Activated CD8-positive, alpha-beta memory T cell treated with anti-CD3 and anti-CD28 coated beads, Interleukin-2, amount 10 ng/mL, durations not matched to agents 7 days and 5 days (primary cell): Measurements from ENCODE around the gene EHD4. TPM values are rescaled to one million over a fixed set of nuclear protein-coding genes. Genes with fewer than 3 reads are reported as not detected.

Experiments
- ATAC-seq: fragments of 150-1000 bp; cut with Tn5 transposase; one replicate; pipeline ENCODE4 v1.10.0; 2021; ENCODE audit warnings: moderate library complexity
- CTCF ChIA-PET: fragments of 350-600 bp; sonication (Branson Sonifier 250); formaldehyde crosslinking; loops from one replicate; lab custom pipeline; 2021; ENCODE audit warnings: antibody characterized with exemption; lab: Charles Lee
- DNase-seq: peaks from one replicate; pipeline ENCODE4 v3.0.0-alpha.2; 2020
- H3K27ac Mint-ChIP-seq: one replicate; pipeline ENCODE4 v1.8.0; 2021; ENCODE audit warnings: mild to moderate bottlenecking, mixed read lengths
- H3K27me3 Mint-ChIP-seq: one replicate; pipeline ENCODE4 v1.8.0; 2021; ENCODE audit warnings: mixed read lengths
- H3K36me3 Mint-ChIP-seq: one replicate; pipeline ENCODE4 v1.8.0; 2021; ENCODE audit warnings: mild to moderate bottlenecking, mixed read lengths
- H3K4me1 Mint-ChIP-seq: one replicate; pipeline ENCODE4 v1.8.0; 2021; ENCODE audit warnings: mixed read lengths
- H3K4me3 Mint-ChIP-seq: one replicate; pipeline ENCODE4 v1.8.0; 2021; ENCODE audit warnings: mild to moderate bottlenecking, moderate library complexity, mixed read lengths
- H3K9me3 Mint-ChIP-seq: one replicate; pipeline ENCODE4 v1.8.0; 2022; ENCODE audit warnings: low read depth, mixed read lengths
- total RNA-seq, 2 experiments: library from RNA; stranded (reverse); gene quantifications; one replicate each; pipeline ENCODE4 v1.2.3, GENCODE V29; 2021

Gene EHD4
- total RNA-seq, 2 experiments from 2014 or later = 15.6 to 19.8 TPM

DNA sequence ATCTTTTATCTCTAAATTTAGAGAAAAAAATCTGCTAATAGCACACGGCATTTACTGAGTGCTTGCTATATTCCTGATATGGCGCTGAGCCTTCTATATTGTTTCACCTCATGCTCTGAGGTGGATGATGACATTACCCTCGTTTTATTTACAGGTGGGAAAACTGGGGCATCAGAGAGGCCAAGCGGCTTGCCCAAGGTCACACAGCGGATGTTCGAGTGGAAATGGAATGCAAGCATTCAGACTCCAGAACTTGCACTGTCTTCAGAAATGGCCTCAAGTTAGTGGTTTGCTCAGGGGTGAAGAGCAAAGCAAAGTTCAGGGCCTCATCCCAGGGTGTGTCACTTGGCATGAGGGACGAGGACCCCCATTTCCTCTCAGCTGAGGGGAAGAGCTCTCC is 17.3 kb downstream of the EHD4 start:
- H3K9me3 Mint-ChIP-seq = no peaks in the 10 kb centered on the region
- peaks cover 19% of the 10 kb centered on the region for H3K36me3 Mint-ChIP-seq
- ATAC-seq (no peak), DNase-seq (no peak)
- H3K27ac Mint-ChIP-seq = no peak overlapping the region
- H3K4me1 Mint-ChIP-seq = peaks cover 23% of the 10 kb centered on the region
- CTCF ChIA-PET = interaction anchor here (0.9 to 2.2 kb wide), 3 partner anchors 16 to 50 kb away, joined by 3 to 5 read pairs (median 3); no protein-coding TSS in a partner anchor
- no peaks in the 10 kb centered on the region for H3K27me3 Mint-ChIP-seq
- H3K4me3 Mint-ChIP-seq = no peak overlapping the region

- CTCF ChIA-PET = interaction anchor here (0.9 to 2.2 kb wide), 4 partner anchors 13 to 49 kb away, joined by 3 to 6 read pairs (median 4); no protein-coding TSS in a partner anchor
- no peak overlapping the region for H3K4me3 Mint-ChIP-seq
- H3K9me3 Mint-ChIP-seq = no peaks in the 10 kb centered on the region
- no peak for ATAC-seq
- no peak for DNase-seq
- peak overlapping the region; percentile 66 for H3K27ac Mint-ChIP-seq
- H3K27me3 Mint-ChIP-seq = no peaks in the 10 kb centered on the region
- H3K4me1 Mint-ChIP-seq = peaks cover 23% of the 10 kb centered on the region
- peaks cover 13% of the 10 kb centered on the region for H3K36me3 Mint-ChIP-seq
These were observed 18.3 kb downstream of the EHD4 start for GRCh38 chr15:41954036-41954435.

DNA sequence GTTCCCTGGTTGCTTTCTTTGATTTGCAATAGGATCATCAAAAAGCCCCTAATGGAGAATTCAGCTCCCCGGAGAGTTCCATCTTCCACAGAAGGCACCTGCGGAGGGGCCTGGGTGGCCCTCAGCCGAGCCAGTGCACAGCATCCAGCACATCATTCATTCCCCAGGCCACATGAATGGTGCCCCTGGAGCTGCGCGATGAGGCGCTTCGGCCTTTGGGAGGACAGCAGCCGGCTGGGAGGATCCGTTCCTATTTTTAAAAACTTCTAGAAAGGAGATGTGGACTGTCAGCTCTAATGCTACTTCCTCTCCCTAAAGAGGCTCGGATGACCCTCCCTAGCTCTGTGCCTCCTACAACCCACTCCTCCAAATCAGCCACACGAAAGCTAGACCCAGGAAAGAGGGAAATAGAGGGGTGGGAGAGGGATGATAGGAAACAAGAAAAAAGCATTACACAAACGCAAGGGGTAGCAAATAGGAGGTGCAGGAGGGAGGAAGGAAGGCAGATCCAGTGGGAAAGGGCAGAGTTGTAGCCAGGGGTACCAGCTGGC is 20.3 kb downstream of the EHD4 start:
- Mint-ChIP-seq H3K27ac (no peak overlapping the region), H3K36me3 (peaks cover 8% of the 10 kb centered on the region), H3K27me3 (no peaks in the 10 kb centered on the region), H3K4me1 (peaks cover 10% of the 10 kb centered on the region), H3K4me3 (no peak overlapping the region), H3K9me3 (no peaks in the 10 kb centered on the region)
- CTCF ChIA-PET = interaction anchor here (1.2 kb wide), 1 partner anchor 76 kb away, joined by 4 read pairs; no protein-coding TSS in a partner anchor
- no peak for ATAC-seq
- DNase-seq = no peak

- Mint-ChIP-seq H3K4me3 (no peak overlapping the region), H3K9me3 (no peaks in the 10 kb centered on the region), H3K27ac (no peak overlapping the region), H3K36me3 (peaks cover 8% of the 10 kb centered on the region), H3K27me3 (no peaks in the 10 kb centered on the region), H3K4me1 (peaks cover 5% of the 10 kb centered on the region)
- ATAC-seq = no peak
- DNase-seq = no peak
- CTCF ChIA-PET = interaction anchor here (1.2 kb wide), 1 partner anchor 75 kb away, joined by 4 read pairs; no protein-coding TSS in a partner anchor
These were observed 20.8 kb downstream of the EHD4 start for GRCh38 chr15:41951571-41951970.

- Mint-ChIP-seq H3K4me1 (peaks cover 4% of the 10 kb centered on the region), H3K27ac (no peak overlapping the region), H3K27me3 (no peaks in the 10 kb centered on the region), H3K36me3 (peaks cover 8% of the 10 kb centered on the region), H3K9me3 (no peaks in the 10 kb centered on the region), H3K4me3 (no peak overlapping the region)
- CTCF ChIA-PET = no interaction called here
- ATAC-seq (no peak), DNase-seq (no peak)
These were observed 21.9 kb downstream of the EHD4 start for GRCh38 chr15:41950489-41950888.

DNA sequence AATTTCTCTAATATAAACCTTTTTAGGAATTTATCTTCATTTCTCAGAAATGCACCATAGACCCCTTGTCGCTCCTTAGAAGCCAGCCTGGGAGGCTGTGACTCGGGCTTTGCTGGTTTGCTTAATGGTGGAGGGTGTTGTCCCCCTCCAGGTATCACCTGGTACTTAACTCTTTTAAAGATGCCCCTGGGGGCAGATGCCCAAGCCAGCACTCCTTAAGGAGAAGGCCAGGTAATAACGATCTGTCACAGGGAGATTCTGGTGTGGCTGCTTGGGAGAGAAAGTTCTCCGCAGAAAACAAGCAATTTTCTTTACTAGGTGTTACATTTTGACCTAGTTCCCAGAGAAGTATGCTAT is 22.3 kb downstream of the EHD4 start:
- Mint-ChIP-seq H3K4me1 (peaks cover 7% of the 10 kb centered on the region), H3K4me3 (no peak overlapping the region), H3K27ac (no peak overlapping the region), H3K36me3 (peaks cover 8% of the 10 kb centered on the region), H3K9me3 (no peaks in the 10 kb centered on the region), H3K27me3 (no peaks in the 10 kb centered on the region)
- DNase-seq (no peak), ATAC-seq (no peak)
- CTCF ChIA-PET = no interaction called here

DNA sequence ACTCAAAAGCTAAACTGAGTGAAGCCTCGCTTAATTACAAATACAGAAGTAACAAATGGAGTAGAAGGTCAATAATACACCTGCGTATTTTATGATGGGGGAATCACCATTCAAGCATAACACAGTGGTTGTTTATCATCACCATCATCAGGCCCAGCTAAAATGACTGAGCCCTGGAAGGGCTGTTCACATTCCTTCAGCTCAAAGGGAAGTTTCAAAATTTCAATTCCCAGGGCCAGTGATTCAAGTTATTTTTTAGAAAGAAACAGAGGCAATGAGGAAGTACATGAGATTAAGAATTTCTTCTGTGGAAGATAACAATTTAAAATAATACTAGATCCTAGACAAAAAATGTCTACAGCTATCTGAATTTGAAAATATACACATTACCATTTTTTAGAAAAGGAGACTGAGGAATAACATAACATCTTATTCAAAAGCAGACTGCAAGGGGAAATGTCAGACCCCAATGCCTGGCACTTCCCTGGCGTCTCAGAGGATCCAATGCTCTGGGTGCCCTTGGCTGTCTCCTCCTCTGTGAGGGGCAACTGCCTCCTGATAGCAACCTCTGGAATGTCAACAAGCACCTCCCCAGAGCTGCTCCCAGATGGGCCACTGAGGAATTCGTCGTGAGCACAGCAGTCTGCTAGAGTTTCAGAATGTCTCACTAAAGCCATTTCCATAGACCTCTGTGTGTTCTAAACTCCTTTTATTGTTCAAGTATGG is 22.8 kb downstream of the EHD4 start:
- Mint-ChIP-seq H3K27me3 (no peaks in the 10 kb centered on the region), H3K4me1 (peaks cover 8% of the 10 kb centered on the region), H3K4me3 (no peak overlapping the region), H3K9me3 (no peaks in the 10 kb centered on the region), H3K27ac (no peak overlapping the region), H3K36me3 (peaks cover 8% of the 10 kb centered on the region)
- CTCF ChIA-PET = interaction anchor here (1.1 to 1.4 kb wide), 2 partner anchors 9 to 12 kb away, joined by 3 to 4 read pairs; no protein-coding TSS in a partner anchor
- ATAC-seq (no peak), DNase-seq (no peak)

DNA sequence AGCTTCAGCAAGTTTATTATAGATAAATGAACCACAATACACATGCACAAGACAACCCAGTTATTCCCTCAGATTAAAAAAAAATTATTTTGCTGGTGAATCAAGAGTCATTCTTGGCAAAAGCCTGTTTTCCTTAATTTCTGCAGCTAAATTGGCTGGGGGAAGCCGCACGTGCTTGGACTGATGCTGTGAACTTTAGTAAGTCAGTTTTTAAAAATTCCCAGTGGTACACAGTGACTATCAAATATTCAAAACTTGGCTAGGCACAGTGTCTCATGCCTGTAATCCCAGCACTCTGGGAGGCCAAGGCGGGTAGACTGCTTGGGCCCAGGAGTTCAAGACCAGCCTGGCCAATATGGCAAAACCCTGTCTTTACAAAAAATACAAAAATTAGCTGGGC is 23.9 kb downstream of the EHD4 start:
- CTCF ChIA-PET = interaction anchor here (0.7 to 1.4 kb wide), 4 partner anchors 8 to 22 kb away, joined by 3 to 4 read pairs (median 3); no protein-coding TSS in a partner anchor
- no peaks in the 10 kb centered on the region for H3K9me3 Mint-ChIP-seq
- H3K27me3 Mint-ChIP-seq = no peaks in the 10 kb centered on the region
- H3K27ac Mint-ChIP-seq = no peak overlapping the region
- no peak overlapping the region for H3K4me3 Mint-ChIP-seq
- DNase-seq = no peak
- H3K36me3 Mint-ChIP-seq = peaks cover 8% of the 10 kb centered on the region
- no peak for ATAC-seq
- peaks cover 10% of the 10 kb centered on the region for H3K4me1 Mint-ChIP-seq

DNA sequence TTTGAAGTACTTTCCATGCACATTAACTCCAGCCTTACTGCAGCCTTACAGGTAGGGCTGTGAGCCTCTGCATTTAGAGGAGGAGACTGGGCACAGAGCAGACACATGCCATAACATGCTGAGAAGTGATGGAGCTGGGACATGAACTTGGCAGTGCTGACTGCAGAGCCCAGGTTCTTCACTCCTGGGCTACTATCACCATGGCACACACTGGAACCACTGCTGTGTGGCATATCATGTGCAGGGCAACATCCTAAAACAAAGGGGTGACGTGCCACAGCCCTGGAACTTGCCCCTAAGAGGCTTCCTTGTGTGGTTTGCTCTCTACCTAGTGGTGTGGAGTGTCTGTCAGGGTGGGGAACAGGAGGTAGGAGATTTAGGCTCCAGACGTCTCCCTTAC is 25.4 kb downstream of the EHD4 start:
- H3K4me3 Mint-ChIP-seq = no peak overlapping the region
- H3K9me3 Mint-ChIP-seq = no peaks in the 10 kb centered on the region
- H3K36me3 Mint-ChIP-seq = peaks cover 4% of the 10 kb centered on the region
- H3K27ac Mint-ChIP-seq = no peak overlapping the region
- H3K27me3 Mint-ChIP-seq = no peaks in the 10 kb centered on the region
- peaks cover 13% of the 10 kb centered on the region for H3K4me1 Mint-ChIP-seq
- DNase-seq = no peak
- ATAC-seq = no peak
- CTCF ChIA-PET = no interaction called here

- Mint-ChIP-seq H3K9me3 (no peaks in the 10 kb centered on the region), H3K4me3 (no peak overlapping the region), H3K27ac (no peak overlapping the region), H3K36me3 (peaks cover 7% of the 10 kb centered on the region), H3K27me3 (no peaks in the 10 kb centered on the region), H3K4me1 (peaks cover 21% of the 10 kb centered on the region)
- no peak for ATAC-seq
- CTCF ChIA-PET = no interaction called here
- DNase-seq = no peak
These were observed 26.6 kb downstream of the EHD4 start for GRCh38 chr15:41945731-41946130.

GRCh38 chr15:41945221-41945620 is 27.1 kb downstream of the EHD4 start:
- no peaks in the 10 kb centered on the region for H3K9me3 Mint-ChIP-seq
- H3K27ac Mint-ChIP-seq = no peak overlapping the region
- no peak for ATAC-seq
- no peaks in the 10 kb centered on the region for H3K27me3 Mint-ChIP-seq
- H3K36me3 Mint-ChIP-seq = peaks cover 11% of the 10 kb centered on the region
- CTCF ChIA-PET = no interaction called here
- peaks cover 26% of the 10 kb centered on the region for H3K4me1 Mint-ChIP-seq
- no peak overlapping the region for H3K4me3 Mint-ChIP-seq
- DNase-seq = no peak

DNA sequence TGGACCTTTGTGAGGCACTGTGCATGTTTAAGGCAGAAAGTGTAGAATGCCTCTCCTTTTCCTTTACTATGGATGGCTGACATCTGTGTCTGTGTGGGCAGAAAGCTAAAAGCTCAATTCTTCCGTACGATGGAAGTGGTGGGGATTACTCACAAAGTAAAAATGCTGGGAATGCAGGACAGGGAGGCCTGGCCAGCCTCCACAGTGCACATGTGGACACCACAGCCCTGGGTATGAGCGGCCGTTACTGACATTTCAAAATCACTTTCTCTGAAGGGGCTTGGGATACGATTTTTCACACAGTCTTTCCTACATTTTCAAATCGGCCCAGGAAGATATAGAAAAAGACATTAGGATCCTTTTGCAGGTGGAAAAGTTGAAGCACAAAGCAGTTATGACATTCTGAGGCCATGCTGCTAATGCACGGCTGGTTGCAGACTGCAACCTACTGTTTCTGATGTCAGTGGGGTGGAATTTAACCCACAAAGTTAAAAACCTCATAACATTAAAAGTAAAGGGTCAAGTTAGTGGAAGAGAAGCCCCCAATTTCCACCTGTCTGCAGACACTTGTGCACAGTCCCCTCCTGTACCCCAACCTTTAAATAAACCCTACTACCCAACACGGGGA is 27.9 kb downstream of the EHD4 start:
- no peak overlapping the region for H3K4me3 Mint-ChIP-seq
- no peaks in the 10 kb centered on the region for H3K9me3 Mint-ChIP-seq
- DNase-seq = no peak
- H3K27me3 Mint-ChIP-seq = no peaks in the 10 kb centered on the region
- peaks cover 12% of the 10 kb centered on the region for H3K36me3 Mint-ChIP-seq
- no peak overlapping the region for H3K27ac Mint-ChIP-seq
- CTCF ChIA-PET = interaction anchor here (1.3 kb wide), 1 partner anchor 26 kb away, joined by 3 read pairs; no protein-coding TSS in a partner anchor
- peaks cover 29% of the 10 kb centered on the region for H3K4me1 Mint-ChIP-seq
- ATAC-seq = no peak

DNA sequence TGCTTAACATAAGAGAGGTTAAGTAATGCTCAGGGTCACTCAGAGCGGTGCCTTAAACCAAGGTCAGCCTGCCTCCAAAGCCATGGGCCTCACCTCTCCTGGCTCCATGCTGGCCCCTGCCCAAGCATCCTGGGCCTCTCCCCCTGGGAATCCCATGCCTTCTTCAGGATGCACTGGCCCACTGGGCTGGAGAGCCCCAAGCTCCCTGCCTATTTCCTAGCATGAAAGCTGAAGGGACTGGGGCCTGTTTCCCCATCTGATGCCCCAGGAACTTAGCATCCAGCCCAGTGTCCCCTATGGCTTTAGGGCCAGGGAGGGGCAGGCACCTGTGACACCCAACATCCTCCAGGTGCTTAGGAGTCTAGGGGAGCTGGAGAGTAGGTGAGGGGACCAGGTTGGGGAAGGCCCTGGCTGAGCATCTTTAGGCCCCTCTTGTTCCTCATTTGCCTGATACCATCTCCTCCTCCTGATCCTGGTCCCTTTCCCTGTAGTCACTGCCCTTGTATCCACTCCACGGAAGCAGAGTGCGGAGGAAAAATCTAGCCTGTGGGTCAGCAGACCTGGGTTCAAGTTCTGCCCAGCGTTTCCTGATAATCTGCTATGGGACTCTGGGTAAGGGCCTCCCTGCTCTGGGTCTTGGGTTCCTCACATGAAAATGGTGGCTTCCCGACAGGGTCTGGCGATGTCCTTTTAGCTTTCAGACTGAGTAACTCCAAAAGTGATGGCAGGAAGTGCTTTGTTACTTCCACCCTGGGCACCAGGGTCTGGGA is 28.6 kb downstream of the EHD4 start:
- H3K4me3 Mint-ChIP-seq = no peak overlapping the region
- peaks cover 14% of the 10 kb centered on the region for H3K36me3 Mint-ChIP-seq
- DNase-seq (no peak), ATAC-seq (no peak)
- H3K9me3 Mint-ChIP-seq = no peaks in the 10 kb centered on the region
- H3K27ac Mint-ChIP-seq = no peak overlapping the region
- CTCF ChIA-PET = interaction anchor here (1.3 kb wide), 1 partner anchor 27 kb away, joined by 3 read pairs; no protein-coding TSS in a partner anchor
- no peaks in the 10 kb centered on the region for H3K27me3 Mint-ChIP-seq
- H3K4me1 Mint-ChIP-seq = peaks cover 32% of the 10 kb centered on the region
